Mucosa of stomach (tissue), 1 donor: ENCODE results near the gene ACTL7B.

Experiments used
- H3K27me3 ChIP-seq: one replicate; pipeline ENCODE4 v1.7.0; 2013; ENCODE audit warnings: mild to moderate bottlenecking, low read length; ENCODE audit not compliant: control insufficient read depth, insufficient read depth
- H3K36me3 ChIP-seq: one replicate; pipeline ENCODE4 v1.7.0; 2013; ENCODE audit warnings: low read length; ENCODE audit not compliant: control insufficient read depth, insufficient read depth
- H3K4me1 ChIP-seq: one replicate; pipeline ENCODE4 v1.7.0; 2013; ENCODE audit warnings: mild to moderate bottlenecking, low read length; ENCODE audit not compliant: control insufficient read depth, insufficient read depth
- H3K4me3 ChIP-seq: one replicate; pipeline ENCODE4 v1.7.0; 2013; ENCODE audit warnings: low read length
- H3K9ac ChIP-seq: one replicate; pipeline ENCODE4 v1.7.0; 2013; ENCODE audit warnings: mild to moderate bottlenecking, low read length, moderate library complexity
- H3K9me3 ChIP-seq: one replicate; pipeline ENCODE4 v1.7.0; 2013; ENCODE audit warnings: mild to moderate bottlenecking, low read length, moderate library complexity; ENCODE audit not compliant: control insufficient read depth
- donor health status: Pancreatic carcinoma.

The ACTL7B gene

DNA sequence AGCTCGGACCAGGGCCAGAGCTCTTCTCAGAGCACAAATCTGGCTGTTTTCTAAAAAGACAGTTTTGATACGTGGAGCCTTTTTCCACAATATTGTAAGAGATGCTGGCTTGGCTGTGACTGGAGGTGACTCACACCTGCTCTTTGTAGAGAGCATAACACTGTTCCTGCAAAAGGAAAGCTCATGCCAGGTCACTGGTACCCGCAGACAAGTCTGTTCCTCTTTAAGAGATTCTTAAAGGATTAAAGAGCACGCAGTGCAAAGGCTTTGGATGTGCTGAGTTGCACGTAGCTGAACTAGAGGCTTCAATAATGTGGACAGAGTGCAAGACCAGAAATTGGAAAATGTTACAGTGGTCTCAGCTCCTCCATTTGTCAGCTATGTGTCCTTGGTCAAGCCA, 19.0 kb downstream of the ACTL7B start:
- no peaks in the 10 kb centered on the region for H3K4me1 ChIP-seq
- H3K9me3 ChIP-seq = no peaks in the 10 kb centered on the region
- no peaks in the 10 kb centered on the region for H3K36me3 ChIP-seq
- H3K27me3 ChIP-seq = no peaks in the 10 kb centered on the region
- H3K9ac ChIP-seq = no peak overlapping the region
- H3K4me3 ChIP-seq = no peak overlapping the region

GRCh38 chr9:108836319-108836718, 19.5 kb downstream of the ACTL7B start:
- Histone ChIP-seq H3K27me3 (no peaks in the 10 kb centered on the region), H3K9me3 (no peaks in the 10 kb centered on the region), H3K36me3 (no peaks in the 10 kb centered on the region), H3K9ac (no peak overlapping the region), H3K4me3 (no peak overlapping the region), H3K4me1 (no peaks in the 10 kb centered on the region)

DNA sequence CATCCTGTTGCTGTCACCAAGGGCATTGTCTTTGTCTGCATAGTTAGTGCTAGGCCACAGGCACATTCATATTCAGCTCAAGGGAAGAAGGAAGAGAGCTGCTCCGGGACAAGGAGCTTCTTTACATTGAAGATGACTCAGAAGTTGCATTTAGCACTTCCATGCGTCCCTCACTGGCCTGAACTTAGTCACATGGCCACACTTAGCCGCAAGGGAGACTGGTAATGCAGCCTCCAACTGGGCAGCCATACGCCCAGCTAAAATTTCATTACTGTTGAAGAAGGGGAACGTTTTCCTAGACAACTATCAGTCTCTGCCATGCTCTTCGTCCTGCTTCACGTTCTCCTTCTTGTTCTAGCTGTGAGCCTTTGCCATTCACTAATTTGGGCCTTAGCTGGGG, 20.0 kb downstream of the ACTL7B start:
- no peaks in the 10 kb centered on the region for H3K27me3 ChIP-seq
- no peaks in the 10 kb centered on the region for H3K36me3 ChIP-seq

DNA sequence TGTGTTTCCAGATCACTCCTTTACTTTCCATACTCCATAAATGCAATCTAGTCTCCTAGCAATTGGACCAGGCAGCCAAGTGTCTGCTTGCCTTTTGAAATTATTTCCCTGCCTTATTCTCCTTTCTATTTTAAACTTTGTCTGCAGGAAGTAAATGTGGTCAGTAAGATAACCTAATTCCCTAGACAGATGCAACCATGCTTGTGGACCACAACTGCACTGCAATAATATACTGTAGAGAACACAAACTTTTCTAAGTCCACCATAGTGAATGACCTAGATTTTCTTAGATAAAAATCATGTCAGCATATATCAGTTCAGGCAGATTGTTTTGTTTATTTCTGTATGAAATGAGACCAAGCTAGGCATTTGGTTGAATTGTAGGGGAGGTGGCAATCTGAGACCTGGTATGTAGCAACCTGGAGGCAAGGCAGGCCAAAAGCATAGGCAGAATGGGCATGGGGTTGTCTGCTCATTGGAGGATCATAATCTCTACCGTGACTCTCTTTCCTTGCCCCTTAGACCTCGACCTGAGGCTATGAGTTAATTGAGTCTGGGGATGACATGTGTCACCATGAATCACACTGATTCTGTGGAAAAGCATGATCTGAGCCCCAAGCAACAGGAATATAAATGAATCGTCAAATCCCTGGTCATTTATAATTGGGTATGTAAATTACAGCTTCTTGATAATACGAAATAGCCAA, 20.7 kb downstream of the ACTL7B start:
- Histone ChIP-seq H3K27me3 (no peaks in the 10 kb centered on the region), H3K9me3 (no peaks in the 10 kb centered on the region), H3K36me3 (no peaks in the 10 kb centered on the region), H3K4me1 (no peaks in the 10 kb centered on the region), H3K9ac (no peak overlapping the region), H3K4me3 (no peak overlapping the region)

More for the DNA sequence above, 20.0 kb downstream of the ACTL7B start:
- Histone ChIP-seq H3K4me1 (no peaks in the 10 kb centered on the region), H3K4me3 (no peak overlapping the region), H3K9me3 (no peaks in the 10 kb centered on the region), H3K9ac (no peak overlapping the region)

GRCh38 chr9:108832179-108832500, 23.6 kb downstream of the ACTL7B start:
- Histone ChIP-seq H3K27me3 (no peaks in the 10 kb centered on the region), H3K4me1 (no peaks in the 10 kb centered on the region), H3K9me3 (no peaks in the 10 kb centered on the region), H3K36me3 (no peaks in the 10 kb centered on the region), H3K9ac (no peak overlapping the region), H3K4me3 (no peak overlapping the region)

- Histone ChIP-seq H3K4me1 (no peaks in the 10 kb centered on the region), H3K36me3 (no peaks in the 10 kb centered on the region), H3K9me3 (no peaks in the 10 kb centered on the region), H3K4me3 (no peak overlapping the region), H3K9ac (no peak overlapping the region), H3K27me3 (no peaks in the 10 kb centered on the region)
Measured at GRCh38 chr9:108831496-108832178, 24.1 kb downstream of the ACTL7B start.

DNA sequence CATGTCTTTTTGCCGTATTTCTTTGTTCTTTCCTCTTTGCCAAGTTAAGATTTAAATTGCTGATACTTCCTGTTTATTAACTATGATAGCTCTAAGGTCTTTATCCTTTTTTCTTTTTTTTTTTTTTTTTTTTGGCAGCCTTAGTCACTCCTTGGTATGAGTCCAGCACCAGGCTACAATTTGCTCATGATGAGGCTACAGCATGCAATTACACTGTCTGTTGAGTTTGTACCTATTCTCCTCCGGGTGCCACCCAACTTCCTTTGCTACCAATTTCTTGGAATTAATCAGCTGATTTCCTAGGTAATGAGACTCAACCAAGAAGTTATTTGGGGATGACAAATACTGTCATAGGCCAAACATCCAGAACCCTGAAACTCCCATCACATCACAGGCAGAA, 25.5 kb downstream of the ACTL7B start:
- Histone ChIP-seq H3K36me3 (no peaks in the 10 kb centered on the region), H3K9me3 (no peaks in the 10 kb centered on the region), H3K27me3 (no peaks in the 10 kb centered on the region), H3K4me3 (no peak overlapping the region), H3K9ac (no peak overlapping the region), H3K4me1 (no peaks in the 10 kb centered on the region)

- Histone ChIP-seq H3K4me1 (no peaks in the 10 kb centered on the region), H3K9me3 (no peaks in the 10 kb centered on the region), H3K27me3 (no peaks in the 10 kb centered on the region), H3K4me3 (no peak overlapping the region), H3K9ac (no peak overlapping the region), H3K36me3 (no peaks in the 10 kb centered on the region)
Measured at GRCh38 chr9:108823829-108824228, 32.0 kb downstream of the ACTL7B start.

GRCh38 chr9:108816037-108816436, 39.7 kb downstream of the ACTL7B start:
- no peaks in the 10 kb centered on the region for H3K27me3 ChIP-seq
- no peak overlapping the region for H3K9ac ChIP-seq
- no peaks in the 10 kb centered on the region for H3K4me1 ChIP-seq
- no peaks in the 10 kb centered on the region for H3K9me3 ChIP-seq
- no peaks in the 10 kb centered on the region for H3K36me3 ChIP-seq
- no peak overlapping the region for H3K4me3 ChIP-seq

GRCh38 chr9:108815156-108815555, 40.6 kb downstream of the ACTL7B start:
- no peak overlapping the region for H3K4me3 ChIP-seq
- no peaks in the 10 kb centered on the region for H3K36me3 ChIP-seq
- no peak overlapping the region for H3K9ac ChIP-seq
- no peaks in the 10 kb centered on the region for H3K9me3 ChIP-seq
- H3K27me3 ChIP-seq = no peaks in the 10 kb centered on the region
- no peaks in the 10 kb centered on the region for H3K4me1 ChIP-seq

DNA sequence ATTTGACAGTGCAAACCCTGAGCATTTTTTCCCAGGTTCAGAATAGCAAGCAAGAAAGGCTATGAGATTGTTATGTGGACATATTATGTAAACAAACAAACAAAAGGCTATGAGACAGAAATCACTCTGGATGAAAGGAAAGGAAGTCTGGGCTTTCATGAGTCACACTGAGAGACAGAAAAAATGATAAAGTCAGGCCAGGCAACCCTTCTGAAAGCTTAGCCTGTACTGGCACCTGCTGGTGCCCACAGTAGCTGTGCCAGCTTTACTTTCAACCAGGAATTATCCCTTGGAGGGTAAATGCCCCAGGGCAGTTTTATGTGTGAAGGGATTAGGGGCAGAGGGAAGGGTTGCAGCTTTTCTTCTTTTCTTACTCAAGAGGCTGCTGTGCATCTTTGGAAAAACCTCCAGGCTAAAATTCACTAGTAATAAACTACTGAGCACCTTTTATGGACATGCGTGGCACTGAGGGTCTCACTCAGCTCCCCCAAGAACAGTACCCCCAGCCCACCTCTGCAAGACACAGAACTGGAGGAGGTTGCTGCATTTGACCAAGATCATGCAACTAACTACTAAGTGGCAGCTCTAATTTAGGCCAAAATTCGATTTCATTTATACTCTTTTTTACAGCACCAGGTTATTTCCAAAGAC, 41.7 kb downstream of the ACTL7B start:
- no peaks in the 10 kb centered on the region for H3K27me3 ChIP-seq
- H3K4me3 ChIP-seq = no peak overlapping the region
- H3K9ac ChIP-seq = no peak overlapping the region
- H3K9me3 ChIP-seq = no peaks in the 10 kb centered on the region
- H3K4me1 ChIP-seq = no peaks in the 10 kb centered on the region
- H3K36me3 ChIP-seq = no peaks in the 10 kb centered on the region

DNA sequence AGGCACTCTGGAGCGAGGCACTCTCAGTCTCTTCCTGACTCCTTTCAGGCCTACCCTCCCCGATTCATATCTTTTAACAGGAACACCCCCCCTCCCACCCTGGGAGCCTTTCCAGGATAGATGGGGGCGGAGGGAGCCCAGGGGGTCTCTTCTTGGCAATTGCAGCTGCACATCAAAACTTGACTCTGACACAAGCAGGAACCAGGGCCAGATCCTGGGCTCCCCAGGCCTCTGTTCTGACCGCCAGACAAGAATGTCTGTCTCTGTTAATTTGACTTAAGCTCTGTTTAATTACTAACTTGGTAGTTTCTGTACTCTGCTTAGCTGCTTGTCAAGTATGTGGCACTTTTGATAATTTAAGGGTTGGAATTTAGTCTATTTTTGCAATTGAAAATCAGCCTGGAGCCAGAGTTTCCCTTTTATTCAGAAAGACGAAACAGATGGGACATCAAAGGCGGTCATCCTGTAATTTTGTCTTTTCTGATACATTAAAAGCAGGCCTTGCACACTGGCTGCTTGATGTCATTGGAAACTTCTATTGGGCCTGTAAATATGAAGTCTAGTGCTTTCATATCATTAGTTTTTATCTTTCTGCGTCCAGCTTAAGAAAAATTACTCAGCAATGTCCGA, 43.3 kb downstream of the ACTL7B start:
- H3K27me3 ChIP-seq = no peaks in the 10 kb centered on the region
- no peaks in the 10 kb centered on the region for H3K36me3 ChIP-seq
- no peaks in the 10 kb centered on the region for H3K9me3 ChIP-seq
- no peak overlapping the region for H3K4me3 ChIP-seq
- H3K9ac ChIP-seq = no peak overlapping the region
- H3K4me1 ChIP-seq = no peaks in the 10 kb centered on the region
